Measurements from ENCODE around the gene SACM1L. TPM values are rescaled to one million over a fixed set of nuclear protein-coding genes. Genes with fewer than 3 reads are reported as not detected.

SACM1L gene
- total RNA-seq, 3 donors from 2014 or later = 48.8 to 52.5 (median 49.2) TPM

- Mint-ChIP-seq H3K4me1 (ENCODE audit: low read depth) (peaks cover 18% of the 10 kb centered on the region), H3K4me3 (no peak overlapping the region), H3K9me3 (no peaks in the 10 kb centered on the region), H3K36me3 (ENCODE audit: insufficient read depth) (peaks cover 3% of the 10 kb centered on the region), H3K27me3 (ENCODE audit: low read depth) (no peaks in the 10 kb centered on the region)
- ATAC-seq = peak; percentile 89 to 95
- peak; percentile 83 for DNase-seq
Observed at GRCh38 chr3:45656575-45657363, 32.4 kb upstream of the SACM1L start.

- Mint-ChIP-seq H3K27me3 (ENCODE audit: low read depth) (no peaks in the 10 kb centered on the region), H3K4me1 (ENCODE audit: low read depth) (peaks cover 16% of the 10 kb centered on the region), H3K9me3 (no peaks in the 10 kb centered on the region), H3K36me3 (ENCODE audit: insufficient read depth) (no peaks in the 10 kb centered on the region), H3K4me3 (no peak overlapping the region)
- no peak for ATAC-seq
- DNase-seq = no peak
Observed at GRCh38 chr3:45657853-45658252, 31.3 kb upstream of the SACM1L start.

GRCh38 chr3:45659661-45660566, 29.3 kb upstream of the SACM1L start:
- no peak overlapping the region for H3K4me3 Mint-ChIP-seq
- DNase-seq (peak; percentile 32), ATAC-seq (no peak)
- peaks cover 17% of the 10 kb centered on the region for H3K4me1 Mint-ChIP-seq (ENCODE audit: low read depth)
- H3K27me3 Mint-ChIP-seq (ENCODE audit: low read depth) = no peaks in the 10 kb centered on the region
- no peaks in the 10 kb centered on the region for H3K36me3 Mint-ChIP-seq (ENCODE audit: insufficient read depth)
- no peaks in the 10 kb centered on the region for H3K9me3 Mint-ChIP-seq

GRCh38 chr3:45660567-45660901, 28.7 kb upstream of the SACM1L start:
- H3K36me3 Mint-ChIP-seq (ENCODE audit: insufficient read depth) = no peaks in the 10 kb centered on the region
- H3K4me1 Mint-ChIP-seq (ENCODE audit: low read depth) = peaks cover 24% of the 10 kb centered on the region
- ATAC-seq = no peak
- H3K27me3 Mint-ChIP-seq (ENCODE audit: low read depth) = no peaks in the 10 kb centered on the region
- H3K9me3 Mint-ChIP-seq = no peaks in the 10 kb centered on the region
- DNase-seq = no peak
- H3K4me3 Mint-ChIP-seq = no peak overlapping the region

- Mint-ChIP-seq H3K4me1 (ENCODE audit: low read depth) (peaks cover 57% of the 10 kb centered on the region), H3K36me3 (ENCODE audit: insufficient read depth) (peaks cover 18% of the 10 kb centered on the region), H3K9me3 (no peaks in the 10 kb centered on the region), H3K27me3 (ENCODE audit: low read depth) (no peaks in the 10 kb centered on the region), H3K4me3 (peak overlapping the region; percentile 76)
- peak; percentile 80 to 83 for ATAC-seq
- DNase-seq = peak; percentile 70
Observed at GRCh38 chr3:45664578-45664977, 24.6 kb upstream of the SACM1L start.

- Mint-ChIP-seq H3K27me3 (ENCODE audit: low read depth) (no peaks in the 10 kb centered on the region), H3K36me3 (ENCODE audit: insufficient read depth) (peaks cover 22% of the 10 kb centered on the region), H3K4me1 (ENCODE audit: low read depth) (peaks cover 51% of the 10 kb centered on the region), H3K9me3 (no peaks in the 10 kb centered on the region), H3K4me3 (peak overlapping the region; percentile 76)
- DNase-seq (peak; percentile 44), ATAC-seq (peak in 1 of 2 donors; percentile 5)
Observed at GRCh38 chr3:45665101-45665572, 24.1 kb upstream of the SACM1L start.

GRCh38 chr3:45666757-45667431, 22.3 kb upstream of the SACM1L start:
- ATAC-seq (no peak), DNase-seq (no peak)
- Mint-ChIP-seq H3K36me3 (ENCODE audit: insufficient read depth) (peaks cover 24% of the 10 kb centered on the region), H3K9me3 (no peaks in the 10 kb centered on the region), H3K4me3 (no peak overlapping the region), H3K4me1 (ENCODE audit: low read depth) (peaks cover 51% of the 10 kb centered on the region), H3K27me3 (ENCODE audit: low read depth) (no peaks in the 10 kb centered on the region)

GRCh38 chr3:45667569-45667934, 21.6 kb upstream of the SACM1L start:
- Mint-ChIP-seq H3K4me3 (no peak overlapping the region), H3K4me1 (ENCODE audit: low read depth) (peaks cover 51% of the 10 kb centered on the region), H3K9me3 (no peaks in the 10 kb centered on the region), H3K27me3 (ENCODE audit: low read depth) (no peaks in the 10 kb centered on the region), H3K36me3 (ENCODE audit: insufficient read depth) (peaks cover 29% of the 10 kb centered on the region)
- DNase-seq (no peak), ATAC-seq (no peak)

- ATAC-seq (no peak), DNase-seq (no peak)
- no peak overlapping the region for H3K4me3 Mint-ChIP-seq
- no peaks in the 10 kb centered on the region for H3K9me3 Mint-ChIP-seq
- H3K27me3 Mint-ChIP-seq (ENCODE audit: low read depth) = no peaks in the 10 kb centered on the region
- peaks cover 35% of the 10 kb centered on the region for H3K4me1 Mint-ChIP-seq (ENCODE audit: low read depth)
- H3K36me3 Mint-ChIP-seq (ENCODE audit: insufficient read depth) = peaks cover 44% of the 10 kb centered on the region
Observed at GRCh38 chr3:45670436-45670835, 18.8 kb upstream of the SACM1L start.

GRCh38 chr3:45670991-45671390, 18.2 kb upstream of the SACM1L start:
- Mint-ChIP-seq H3K36me3 (ENCODE audit: insufficient read depth) (peaks cover 44% of the 10 kb centered on the region), H3K9me3 (no peaks in the 10 kb centered on the region), H3K4me3 (no peak overlapping the region), H3K4me1 (ENCODE audit: low read depth) (peaks cover 31% of the 10 kb centered on the region), H3K27me3 (ENCODE audit: low read depth) (no peaks in the 10 kb centered on the region)
- no peak for ATAC-seq
- DNase-seq = no peak

- Mint-ChIP-seq H3K4me1 (ENCODE audit: low read depth) (peaks cover 27% of the 10 kb centered on the region), H3K4me3 (no peak overlapping the region), H3K9me3 (no peaks in the 10 kb centered on the region), H3K27me3 (ENCODE audit: low read depth) (no peaks in the 10 kb centered on the region), H3K36me3 (ENCODE audit: insufficient read depth) (peaks cover 38% of the 10 kb centered on the region)
- ATAC-seq (no peak), DNase-seq (no peak)
Observed at GRCh38 chr3:45673273-45673672, 15.9 kb upstream of the SACM1L start.

- no peaks in the 10 kb centered on the region for H3K27me3 Mint-ChIP-seq (ENCODE audit: low read depth)
- ATAC-seq = peak in 1 of 2 donors; percentile 32
- H3K9me3 Mint-ChIP-seq = no peaks in the 10 kb centered on the region
- H3K4me1 Mint-ChIP-seq (ENCODE audit: low read depth) = peaks cover 24% of the 10 kb centered on the region
- peak overlapping the region; percentile 67 for H3K4me3 Mint-ChIP-seq
- peaks cover 31% of the 10 kb centered on the region for H3K36me3 Mint-ChIP-seq (ENCODE audit: insufficient read depth)
- DNase-seq = no peak
Observed at GRCh38 chr3:45676325-45677032, 12.7 kb upstream of the SACM1L start.

GRCh38 chr3:45677033-45677446, 12.2 kb upstream of the SACM1L start:
- Mint-ChIP-seq H3K4me3 (peak overlapping the region; percentile 67), H3K27me3 (ENCODE audit: low read depth) (no peaks in the 10 kb centered on the region), H3K4me1 (ENCODE audit: low read depth) (peaks cover 26% of the 10 kb centered on the region), H3K9me3 (no peaks in the 10 kb centered on the region), H3K36me3 (ENCODE audit: insufficient read depth) (peaks cover 31% of the 10 kb centered on the region)
- DNase-seq = peak; percentile 39
- peak; percentile 88 to 94 for ATAC-seq

GRCh38 chr3:45677841-45678240, 11.4 kb upstream of the SACM1L start:
- peaks cover 26% of the 10 kb centered on the region for H3K4me1 Mint-ChIP-seq (ENCODE audit: low read depth)
- H3K4me3 Mint-ChIP-seq = no peak overlapping the region
- no peak for DNase-seq
- H3K27me3 Mint-ChIP-seq (ENCODE audit: low read depth) = no peaks in the 10 kb centered on the region
- no peaks in the 10 kb centered on the region for H3K9me3 Mint-ChIP-seq
- ATAC-seq = no peak
- peaks cover 24% of the 10 kb centered on the region for H3K36me3 Mint-ChIP-seq (ENCODE audit: insufficient read depth)
